Retinal pigment epithelial cell (primary cell): ENCODE results near the gene SFXN4.
"Not testable (repeated sequence)": the region's sequence is repeated elsewhere in the genome, so short reads cannot be mapped to it uniquely, and the experiment has no call there.

Experiments
- DNase-seq: peaks from one replicate; pipeline ENCODE4 v3.0.0-alpha.2; 2010; ENCODE audit warnings: low read depth
- H3K4me3 ChIP-seq: 2 replicates; pipeline ENCODE4 v1.5.1; 2011; ENCODE audit warnings: mild to moderate bottlenecking, low read length, control low read depth, moderate library complexity
- TF ChIP-seq, protein P1 (sequence below): conservative IDR thresholded peaks from 2 replicates; pipeline ENCODE4 v1.5.1; 2011; ENCODE audit warnings: low read depth, low read length, control low read depth, inconsistent platforms

Gene SFXN4

DNA sequence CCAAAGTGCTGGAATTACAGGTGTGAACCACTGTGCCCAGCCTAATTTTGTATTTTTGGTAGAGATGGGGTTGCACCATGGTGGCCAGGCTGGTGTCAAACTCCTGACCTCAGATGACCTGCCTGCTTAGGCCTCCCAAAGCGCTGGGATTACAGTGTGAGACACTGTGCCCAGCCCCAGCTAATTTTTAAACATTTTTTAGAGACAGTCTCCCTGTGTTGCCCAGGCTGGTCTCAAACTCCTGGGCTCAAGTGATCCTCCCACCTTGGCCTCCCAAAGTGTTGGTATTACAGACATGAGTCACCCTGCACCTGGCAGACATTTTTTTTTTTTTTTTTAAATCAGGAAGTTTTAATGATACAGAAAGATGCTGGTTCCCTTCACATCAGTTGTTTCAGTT, 46.1 kb downstream of the SFXN4 start:
- H3K4me3 ChIP-seq: no peak overlapping the region
- DNase-seq: no peak
- TF ChIP-seq, protein P1, sequence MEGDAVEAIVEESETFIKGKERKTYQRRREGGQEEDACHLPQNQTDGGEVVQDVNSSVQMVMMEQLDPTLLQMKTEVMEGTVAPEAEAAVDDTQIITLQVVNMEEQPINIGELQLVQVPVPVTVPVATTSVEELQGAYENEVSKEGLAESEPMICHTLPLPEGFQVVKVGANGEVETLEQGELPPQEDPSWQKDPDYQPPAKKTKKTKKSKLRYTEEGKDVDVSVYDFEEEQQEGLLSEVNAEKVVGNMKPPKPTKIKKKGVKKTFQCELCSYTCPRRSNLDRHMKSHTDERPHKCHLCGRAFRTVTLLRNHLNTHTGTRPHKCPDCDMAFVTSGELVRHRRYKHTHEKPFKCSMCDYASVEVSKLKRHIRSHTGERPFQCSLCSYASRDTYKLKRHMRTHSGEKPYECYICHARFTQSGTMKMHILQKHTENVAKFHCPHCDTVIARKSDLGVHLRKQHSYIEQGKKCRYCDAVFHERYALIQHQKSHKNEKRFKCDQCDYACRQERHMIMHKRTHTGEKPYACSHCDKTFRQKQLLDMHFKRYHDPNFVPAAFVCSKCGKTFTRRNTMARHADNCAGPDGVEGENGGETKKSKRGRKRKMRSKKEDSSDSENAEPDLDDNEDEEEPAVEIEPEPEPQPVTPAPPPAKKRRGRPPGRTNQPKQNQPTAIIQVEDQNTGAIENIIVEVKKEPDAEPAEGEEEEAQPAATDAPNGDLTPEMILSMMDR: no peak

DNA sequence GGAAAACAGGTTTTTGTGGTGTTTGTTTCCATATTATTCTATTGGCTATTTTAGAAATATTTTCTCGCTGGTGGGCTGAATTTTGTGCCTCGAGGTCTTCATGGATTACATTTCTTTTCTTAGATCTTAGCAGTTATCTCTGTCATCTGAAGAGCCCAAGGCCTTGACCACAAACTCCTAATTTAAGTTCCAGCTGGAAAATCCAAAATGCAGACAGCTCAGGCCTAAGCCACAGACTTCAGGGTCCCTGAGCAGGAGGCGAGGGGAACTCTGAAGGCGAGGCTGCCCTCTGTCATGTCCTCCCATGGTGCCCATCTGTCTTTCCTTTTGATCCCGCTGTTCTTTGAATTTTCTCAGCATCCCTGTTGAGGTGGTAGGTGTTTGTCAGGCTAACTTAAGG, 47.3 kb downstream of the SFXN4 start:
- TF ChIP-seq, protein P1: no peak
- no peak overlapping the region for H3K4me3 ChIP-seq
- DNase-seq: no peak

DNA sequence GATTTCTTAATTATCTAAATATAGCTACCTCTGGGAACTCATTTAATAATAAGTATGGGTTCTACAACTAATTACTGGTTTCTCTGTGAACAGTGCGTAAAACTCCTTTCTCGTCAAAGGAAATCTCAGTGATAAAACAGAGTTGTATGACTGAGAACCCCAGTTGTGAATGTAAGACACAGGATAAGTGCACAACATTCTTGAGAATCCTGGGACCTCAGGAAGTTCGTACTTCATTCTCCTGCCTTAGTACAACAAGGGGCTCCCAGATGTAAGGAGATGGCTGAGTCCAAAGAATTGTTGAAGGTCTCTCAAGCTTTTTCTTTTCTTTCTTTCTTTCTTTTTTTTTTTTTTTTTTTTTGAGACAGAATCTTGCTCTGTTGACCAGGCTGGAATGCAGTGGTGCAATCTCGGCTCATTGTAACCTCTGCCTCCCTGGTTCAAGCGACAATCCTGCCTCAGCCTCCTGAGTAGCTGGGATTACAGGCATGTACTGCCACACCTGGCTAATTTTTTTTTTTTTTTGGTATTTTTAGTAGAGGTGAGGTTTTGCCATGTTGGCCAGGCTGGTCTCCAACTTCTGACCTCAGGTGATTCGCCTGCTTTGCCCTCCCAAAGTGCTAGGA, 49.1 kb downstream of the SFXN4 start:
- H3K4me3 ChIP-seq: no peak overlapping the region
- TF ChIP-seq, protein P1: no peak
- DNase-seq: no peak

GRCh38 chr10:119115926-119116325, 49.6 kb downstream of the SFXN4 start:
- no peak overlapping the region for H3K4me3 ChIP-seq
- DNase-seq: no peak
- TF ChIP-seq, protein P1: no peak

DNA sequence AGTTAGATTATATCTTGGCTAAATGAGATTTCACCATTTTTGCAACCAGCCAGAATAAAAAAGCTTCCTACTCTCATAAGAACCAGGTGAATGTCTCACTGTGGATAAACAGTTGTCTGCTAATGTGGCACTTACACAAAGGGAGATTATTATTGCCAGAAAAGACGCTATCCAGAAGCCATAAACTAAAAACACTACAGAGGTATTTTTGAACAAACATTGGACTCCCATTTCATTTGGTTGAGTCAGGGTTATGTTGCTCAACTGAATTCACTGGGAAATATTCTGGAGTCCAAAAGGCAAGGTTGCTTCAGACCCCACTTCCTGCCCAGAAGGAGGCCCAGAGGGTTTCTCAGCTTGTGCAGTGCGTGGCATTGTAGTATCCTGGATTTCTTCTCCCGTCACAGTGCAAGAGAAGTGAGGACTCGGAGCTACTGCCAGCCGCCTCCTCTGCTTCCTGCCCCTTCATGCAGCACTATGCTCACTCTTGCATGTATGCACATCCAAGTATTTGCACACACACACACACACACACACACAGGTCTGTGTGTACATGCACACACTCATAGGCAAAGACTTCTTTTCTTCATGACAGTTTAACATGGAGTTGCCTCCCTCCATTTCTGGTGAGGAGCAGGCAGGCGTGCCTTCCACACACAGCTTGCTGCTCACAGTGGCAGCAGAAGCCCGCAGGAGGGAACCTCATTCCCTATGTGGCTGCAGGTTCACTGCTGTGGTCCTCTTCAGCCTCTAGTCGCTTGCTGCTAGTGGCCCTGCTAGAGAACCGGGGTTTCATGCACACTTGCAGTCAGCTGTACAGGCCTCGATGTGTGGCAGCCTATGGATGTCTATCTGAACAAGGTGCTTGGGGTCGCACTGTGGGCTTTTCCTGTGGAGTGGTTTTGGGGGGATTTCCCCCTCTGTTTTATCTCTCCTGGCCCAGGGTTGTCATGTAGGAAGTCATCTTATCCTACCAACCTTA, 51.5 kb downstream of the SFXN4 start:
- DNase-seq: no peak
- TF ChIP-seq, protein P1: no peak
- no peak overlapping the region for H3K4me3 ChIP-seq

GRCh38 chr10:119112056-119112455, 53.5 kb downstream of the SFXN4 start:
- no peak for DNase-seq
- TF ChIP-seq, protein P1: no peak
- H3K4me3 ChIP-seq: no peak overlapping the region

- not testable (repeated sequence) for DNase-seq, H3K4me3 ChIP-seq
These were observed 57.7 kb downstream of the SFXN4 start for GRCh38 chr10:119107771-119108170.

DNA sequence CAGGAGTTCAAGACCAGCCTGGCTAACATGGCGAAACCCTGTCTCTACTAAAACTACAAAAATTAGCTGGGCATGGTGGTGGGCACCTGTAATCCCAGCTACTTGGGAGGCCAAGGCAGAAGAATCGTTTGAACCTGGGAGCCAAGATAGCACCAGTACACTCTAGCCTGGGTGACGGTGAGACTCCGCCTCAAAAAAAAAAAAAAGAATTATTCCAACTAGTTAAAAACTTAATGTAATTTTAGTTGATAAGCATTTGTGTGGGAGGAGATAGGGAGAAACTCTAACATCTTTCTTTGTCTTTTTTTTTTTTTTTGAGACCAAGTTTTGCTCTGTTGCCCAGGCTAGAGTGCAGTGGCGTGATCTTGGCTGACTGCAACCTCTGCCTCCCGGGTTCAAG, 58.4 kb downstream of the SFXN4 start:
- H3K4me3 ChIP-seq, DNase-seq: not testable (repeated sequence)

GRCh38 chr10:119105899-119106298, 59.6 kb downstream of the SFXN4 start:
- DNase-seq, H3K4me3 ChIP-seq: not testable (repeated sequence)
